Measurements from ENCODE around the gene NUBPL. TPM values are rescaled to one million over a fixed set of nuclear protein-coding genes. Genes with fewer than 3 reads are reported as not detected.
"Not testable (repeated sequence)": the region's sequence is repeated elsewhere in the genome, so short reads cannot be mapped to it uniquely, and the experiment has no call there.

The NUBPL gene
- total RNA-seq, 1 experiment from 2014 or later = 17.2 TPM

GRCh38 chr14:31668348-31668747 is 107.1 kb downstream of the NUBPL start:
- DNase-seq (ENCODE audit: extremely low read depth, low read depth) = no peak

GRCh38 chr14:31672709-31673108 is 111.5 kb downstream of the NUBPL start:
- no peak for DNase-seq (ENCODE audit: extremely low read depth, low read depth)

GRCh38 chr14:31677052-31677451 is 115.8 kb downstream of the NUBPL start:
- DNase-seq (ENCODE audit: extremely low read depth, low read depth) = no peak

GRCh38 chr14:31677630-31678029 is 116.4 kb downstream of the NUBPL start:
- no peak for DNase-seq (ENCODE audit: extremely low read depth, low read depth)

GRCh38 chr14:31678421-31679249 is 117.4 kb downstream of the NUBPL start:
- no peak for DNase-seq (ENCODE audit: extremely low read depth, low read depth)

GRCh38 chr14:31682768-31683167 is 121.6 kb downstream of the NUBPL start:
- no peak for DNase-seq (ENCODE audit: extremely low read depth, low read depth)

GRCh38 chr14:31687726-31688125 is 126.5 kb downstream of the NUBPL start:
- no peak for DNase-seq (ENCODE audit: extremely low read depth, low read depth)

GRCh38 chr14:31690056-31690455 is 128.9 kb downstream of the NUBPL start:
- no peak for DNase-seq (ENCODE audit: extremely low read depth, low read depth)

- no peak for DNase-seq (ENCODE audit: extremely low read depth, low read depth)
Observed at GRCh38 chr14:31692376-31692781, 131.2 kb downstream of the NUBPL start.

GRCh38 chr14:31696378-31696777 is 135.2 kb downstream of the NUBPL start:
- DNase-seq (ENCODE audit: extremely low read depth, low read depth) = no peak

- no peak for DNase-seq (ENCODE audit: extremely low read depth, low read depth)
Observed at GRCh38 chr14:31699809-31700208, 138.6 kb downstream of the NUBPL start.

- DNase-seq (ENCODE audit: extremely low read depth, low read depth) = no peak
Observed at GRCh38 chr14:31700282-31701074, 139.3 kb downstream of the NUBPL start.

- no peak for DNase-seq (ENCODE audit: extremely low read depth, low read depth)
Observed at GRCh38 chr14:31702130-31702529, 140.9 kb downstream of the NUBPL start.

GRCh38 chr14:31703056-31703455 is 141.9 kb downstream of the NUBPL start:
- no peak for DNase-seq (ENCODE audit: extremely low read depth, low read depth)

- no peak for DNase-seq (ENCODE audit: extremely low read depth, low read depth)
Observed at GRCh38 chr14:31705731-31706130, 144.5 kb downstream of the NUBPL start.

GRCh38 chr14:31708661-31709060 is 147.5 kb downstream of the NUBPL start:
- DNase-seq (ENCODE audit: extremely low read depth, low read depth) = not testable (repeated sequence)

GRCh38 chr14:31712244-31713127 is 151.3 kb downstream of the NUBPL start:
- DNase-seq (ENCODE audit: extremely low read depth, low read depth) = no peak

GRCh38 chr14:31716208-31716607 is 155.0 kb downstream of the NUBPL start:
- DNase-seq (ENCODE audit: extremely low read depth, low read depth) = no peak

- no peak for DNase-seq (ENCODE audit: extremely low read depth, low read depth)
Observed at GRCh38 chr14:31717294-31718085, 156.3 kb downstream of the NUBPL start.

GRCh38 chr14:31718585-31718984 is 157.4 kb downstream of the NUBPL start:
- no peak for DNase-seq (ENCODE audit: extremely low read depth, low read depth)

Data from NCI-H460 (cell line).